Peyer's patch (tissue), 4 donors: Measurements from ENCODE around the gene C12orf56.

ENCODE experiments used
- POLR2A ChIP-seq, 2 donors: fragments of 450-650 bp; IDR thresholded peaks; one replicate each; pipeline ENCODE4 v1.5.1; 2017; ENCODE audit warnings: antibody characterized with exemption in 2 of 2, mild to moderate bottlenecking in 2 of 2, moderate library complexity in 2 of 2
- TF ChIP-seq, protein P1 (sequence below), 6 experiments: fragments of 450-650 bp in 4 of 6; fragments of 200-600 bp in 2 of 6; sonication (generic) in 1 of 6; IDR thresholded peaks; one replicate each; pipeline ENCODE4 v1.5.1; 2017 to 2019; ENCODE audit warnings: antibody characterized with exemption in 6 of 6, mild to moderate bottlenecking in 3 of 6, moderate library complexity in 1 of 6

GRCh38 chr12:64352181-64352580, 38.4 kb downstream of the C12orf56 start:
- TF ChIP-seq, protein P1, sequence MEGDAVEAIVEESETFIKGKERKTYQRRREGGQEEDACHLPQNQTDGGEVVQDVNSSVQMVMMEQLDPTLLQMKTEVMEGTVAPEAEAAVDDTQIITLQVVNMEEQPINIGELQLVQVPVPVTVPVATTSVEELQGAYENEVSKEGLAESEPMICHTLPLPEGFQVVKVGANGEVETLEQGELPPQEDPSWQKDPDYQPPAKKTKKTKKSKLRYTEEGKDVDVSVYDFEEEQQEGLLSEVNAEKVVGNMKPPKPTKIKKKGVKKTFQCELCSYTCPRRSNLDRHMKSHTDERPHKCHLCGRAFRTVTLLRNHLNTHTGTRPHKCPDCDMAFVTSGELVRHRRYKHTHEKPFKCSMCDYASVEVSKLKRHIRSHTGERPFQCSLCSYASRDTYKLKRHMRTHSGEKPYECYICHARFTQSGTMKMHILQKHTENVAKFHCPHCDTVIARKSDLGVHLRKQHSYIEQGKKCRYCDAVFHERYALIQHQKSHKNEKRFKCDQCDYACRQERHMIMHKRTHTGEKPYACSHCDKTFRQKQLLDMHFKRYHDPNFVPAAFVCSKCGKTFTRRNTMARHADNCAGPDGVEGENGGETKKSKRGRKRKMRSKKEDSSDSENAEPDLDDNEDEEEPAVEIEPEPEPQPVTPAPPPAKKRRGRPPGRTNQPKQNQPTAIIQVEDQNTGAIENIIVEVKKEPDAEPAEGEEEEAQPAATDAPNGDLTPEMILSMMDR (IDR thresholded peaks at IDR 0.05) = no peak
- no peak for TF ChIP-seq POLR2A (IDR thresholded peaks at IDR 0.05)
